ENCODE measurements around the gene NDUFS1.
"Not testable (repeated sequence)": the region's sequence is repeated elsewhere in the genome, so short reads cannot be mapped to it uniquely, and the experiment has no call there.

The NDUFS1 gene

GRCh38 chr2:206108713-206109112 is 50.5 kb downstream of the NDUFS1 start:
- Histone ChIP-seq H3K23ac (ENCODE audit: low read length) (no peak overlapping the region), H3K18ac (ENCODE audit: low read length) (no peak overlapping the region), H4K91ac (ENCODE audit: low read depth, low read length) (no peak overlapping the region), H3K79me1 (ENCODE audit: low read length) (no peaks in the 10 kb centered on the region), H3K9ac (ENCODE audit: low read length) (no peak overlapping the region), H3K9me3 (ENCODE audit: insufficient read depth, low read depth, low read length) (no peaks in the 10 kb centered on the region), H2BK5ac (ENCODE audit: low read depth, low read length, poor library complexity) (no peak overlapping the region), H4K8ac (ENCODE audit: low read depth, low read length) (no peak overlapping the region), H3K14ac (ENCODE audit: low read length) (no peak overlapping the region), H3K4ac (ENCODE audit: low read depth, low read length) (no peak overlapping the region), H3K27me3 (ENCODE audit: insufficient read depth, low read length) (no peaks in the 10 kb centered on the region), H2AFZ (ENCODE audit: insufficient read depth, low read length, poor library complexity) (no peak overlapping the region), H3K27ac (ENCODE audit: low read depth, low read length) (no peak overlapping the region), H3K4me2 (ENCODE audit: low read length) (no peak overlapping the region), H3K4me3 (ENCODE audit: low read depth, low read length) (no peak overlapping the region), H3K79me2 (ENCODE audit: control insufficient read depth, insufficient read depth, low read length, poor library complexity) (no peaks in the 10 kb centered on the region), H3K36me3 (ENCODE audit: control insufficient read depth in 1 of 2, insufficient read depth in 2 of 2, low read length in 2 of 2) (no peaks in the 10 kb centered on the region), H4K12ac (ENCODE audit: low read depth, low read length) (no peak overlapping the region), H3K4me1 (ENCODE audit: control insufficient read depth in 1 of 2, insufficient read depth in 2 of 2, low read length in 2 of 2) (no peaks in the 10 kb centered on the region), H2BK12ac (ENCODE audit: low read length) (no peak overlapping the region), H2AK5ac (ENCODE audit: low read length) (no peak overlapping the region), H2BK120ac (ENCODE audit: insufficient read depth, low read length, poor library complexity) (no peak overlapping the region)
- WGBS (ENCODE audit: extremely low coverage, insufficient coverage, insufficient read length): no CpG with 5 or more reads among the region's 7 CpGs
- no peak for DNase-seq

- Histone ChIP-seq H3K27me3 (ENCODE audit: insufficient read depth, low read length) (no peaks in the 10 kb centered on the region), H4K8ac (ENCODE audit: low read depth, low read length) (no peak overlapping the region), H2BK5ac (ENCODE audit: low read depth, low read length, poor library complexity) (no peak overlapping the region), H3K4ac (ENCODE audit: low read depth, low read length) (no peak overlapping the region), H2AFZ (ENCODE audit: insufficient read depth, low read length, poor library complexity) (no peak overlapping the region), H3K14ac (ENCODE audit: low read length) (no peak overlapping the region), H3K36me3 (ENCODE audit: control insufficient read depth in 1 of 2, insufficient read depth in 2 of 2, low read length in 2 of 2) (no peaks in the 10 kb centered on the region), H3K4me3 (ENCODE audit: low read depth, low read length) (no peak overlapping the region), H3K9ac (ENCODE audit: low read length) (no peak overlapping the region), H3K4me2 (ENCODE audit: low read length) (no peak overlapping the region), H3K4me1 (ENCODE audit: control insufficient read depth in 1 of 2, insufficient read depth in 2 of 2, low read length in 2 of 2) (no peaks in the 10 kb centered on the region), H3K18ac (ENCODE audit: low read length) (no peak overlapping the region), H3K23ac (ENCODE audit: low read length) (no peak overlapping the region), H3K79me2 (ENCODE audit: control insufficient read depth, insufficient read depth, low read length, poor library complexity) (no peaks in the 10 kb centered on the region), H3K79me1 (ENCODE audit: low read length) (no peaks in the 10 kb centered on the region), H3K27ac (ENCODE audit: low read depth, low read length) (no peak overlapping the region), H2BK12ac (ENCODE audit: low read length) (no peak overlapping the region), H2BK120ac (ENCODE audit: insufficient read depth, low read length, poor library complexity) (no peak overlapping the region), H2AK5ac (ENCODE audit: low read length) (no peak overlapping the region), H4K91ac (ENCODE audit: low read depth, low read length) (no peak overlapping the region), H4K12ac (ENCODE audit: low read depth, low read length) (no peak overlapping the region), H3K9me3 (ENCODE audit: insufficient read depth, low read depth, low read length) (no peaks in the 10 kb centered on the region)
- DNase-seq: no peak
- no CpG with 5 or more reads among the region's 5 CpGs for WGBS (ENCODE audit: extremely low coverage, insufficient coverage, insufficient read length)
These were observed 53.7 kb downstream of the NDUFS1 start for GRCh38 chr2:206105541-206105940.

- Histone ChIP-seq H2AK5ac (ENCODE audit: low read length) (no peak overlapping the region), H3K4me1 (ENCODE audit: control insufficient read depth in 1 of 2, insufficient read depth in 2 of 2, low read length in 2 of 2) (no peaks in the 10 kb centered on the region), H3K23ac (ENCODE audit: low read length) (no peak overlapping the region), H3K9me3 (ENCODE audit: insufficient read depth, low read depth, low read length) (no peaks in the 10 kb centered on the region), H3K79me1 (ENCODE audit: low read length) (no peaks in the 10 kb centered on the region), H2BK5ac (ENCODE audit: low read depth, low read length, poor library complexity) (no peak overlapping the region), H3K14ac (ENCODE audit: low read length) (no peak overlapping the region), H2AFZ (ENCODE audit: insufficient read depth, low read length, poor library complexity) (no peak overlapping the region), H3K4me2 (ENCODE audit: low read length) (no peak overlapping the region), H4K8ac (ENCODE audit: low read depth, low read length) (no peak overlapping the region), H3K79me2 (ENCODE audit: control insufficient read depth, insufficient read depth, low read length, poor library complexity) (no peaks in the 10 kb centered on the region), H3K4ac (ENCODE audit: low read depth, low read length) (no peak overlapping the region), H3K9ac (ENCODE audit: low read length) (no peak overlapping the region), H3K36me3 (ENCODE audit: control insufficient read depth in 1 of 2, insufficient read depth in 2 of 2, low read length in 2 of 2) (no peaks in the 10 kb centered on the region), H2BK120ac (ENCODE audit: insufficient read depth, low read length, poor library complexity) (no peak overlapping the region), H4K91ac (ENCODE audit: low read depth, low read length) (no peak overlapping the region), H3K4me3 (ENCODE audit: low read depth, low read length) (no peak overlapping the region), H3K18ac (ENCODE audit: low read length) (no peak overlapping the region), H2BK12ac (ENCODE audit: low read length) (no peak overlapping the region), H3K27ac (ENCODE audit: low read depth, low read length) (no peak overlapping the region), H4K12ac (ENCODE audit: low read depth, low read length) (no peak overlapping the region), H3K27me3 (ENCODE audit: insufficient read depth, low read length) (no peaks in the 10 kb centered on the region)
- no CpG with 5 or more reads among the region's 4 CpGs for WGBS (ENCODE audit: extremely low coverage, insufficient coverage, insufficient read length)
- DNase-seq: no peak
These were observed 54.2 kb downstream of the NDUFS1 start for GRCh38 chr2:206105038-206105437.

- not testable (repeated sequence) for H3K14ac ChIP-seq (ENCODE audit: low read length); H3K4me3 ChIP-seq (ENCODE audit: low read depth, low read length); H3K79me1 ChIP-seq (ENCODE audit: low read length); H3K4me1 ChIP-seq (ENCODE audit: control insufficient read depth in 1 of 2, insufficient read depth in 2 of 2, low read length in 2 of 2); H3K18ac ChIP-seq (ENCODE audit: low read length); H3K4ac ChIP-seq (ENCODE audit: low read depth, low read length); H3K9ac ChIP-seq (ENCODE audit: low read length); H2BK12ac ChIP-seq (ENCODE audit: low read length); H3K9me3 ChIP-seq (ENCODE audit: insufficient read depth, low read depth, low read length); H4K91ac ChIP-seq (ENCODE audit: low read depth, low read length); H4K8ac ChIP-seq (ENCODE audit: low read depth, low read length); H3K4me2 ChIP-seq (ENCODE audit: low read length); H3K27me3 ChIP-seq (ENCODE audit: insufficient read depth, low read length); H3K27ac ChIP-seq (ENCODE audit: low read depth, low read length); H2AK5ac ChIP-seq (ENCODE audit: low read length); DNase-seq; H3K79me2 ChIP-seq (ENCODE audit: control insufficient read depth, insufficient read depth, low read length, poor library complexity); H4K12ac ChIP-seq (ENCODE audit: low read depth, low read length); H2AFZ ChIP-seq (ENCODE audit: insufficient read depth, low read length, poor library complexity); H3K23ac ChIP-seq (ENCODE audit: low read length); H3K36me3 ChIP-seq (ENCODE audit: control insufficient read depth in 1 of 2, insufficient read depth in 2 of 2, low read length in 2 of 2); H2BK120ac ChIP-seq (ENCODE audit: insufficient read depth, low read length, poor library complexity); H2BK5ac ChIP-seq (ENCODE audit: low read depth, low read length, poor library complexity)
- WGBS (ENCODE audit: extremely low coverage, insufficient coverage, insufficient read length): no CpG with 5 or more reads among the region's 19 CpGs
These were observed 60.4 kb downstream of the NDUFS1 start for GRCh38 chr2:206098872-206099271.

Measured in trophoblast cell (in vitro differentiated cells and primary cell).